GM12874 (cell line): ENCODE measurements around the gene ARHGAP32.

Experiments used
- TF ChIP-seq, protein P1 (sequence below): IDR thresholded peaks from 2 replicates; pipeline ENCODE4 v1.5.1; 2011; ENCODE audit warnings: low read depth, mild to moderate bottlenecking, control low read depth, low read length, moderate library complexity; ENCODE audit not compliant: insufficient read depth

The ARHGAP32 gene

DNA sequence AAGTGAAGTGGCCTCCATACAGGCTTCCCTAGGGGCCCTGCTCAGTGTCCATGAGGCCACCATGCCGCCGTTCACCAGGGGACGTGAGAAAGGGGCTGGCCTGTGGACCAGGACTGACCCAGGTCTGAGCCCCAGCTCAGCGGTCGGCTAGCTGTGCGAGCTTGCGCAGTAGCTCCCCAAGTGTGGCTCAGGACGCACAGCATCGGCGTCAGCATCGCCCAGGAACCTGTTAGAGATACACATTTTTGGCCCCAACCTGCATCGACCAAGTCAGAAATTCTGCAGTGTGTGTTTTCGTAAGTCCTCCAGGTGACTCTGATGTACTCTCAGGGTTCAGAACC lies 249.9 kb downstream of the ARHGAP32 start:
- TF ChIP-seq, protein P1, sequence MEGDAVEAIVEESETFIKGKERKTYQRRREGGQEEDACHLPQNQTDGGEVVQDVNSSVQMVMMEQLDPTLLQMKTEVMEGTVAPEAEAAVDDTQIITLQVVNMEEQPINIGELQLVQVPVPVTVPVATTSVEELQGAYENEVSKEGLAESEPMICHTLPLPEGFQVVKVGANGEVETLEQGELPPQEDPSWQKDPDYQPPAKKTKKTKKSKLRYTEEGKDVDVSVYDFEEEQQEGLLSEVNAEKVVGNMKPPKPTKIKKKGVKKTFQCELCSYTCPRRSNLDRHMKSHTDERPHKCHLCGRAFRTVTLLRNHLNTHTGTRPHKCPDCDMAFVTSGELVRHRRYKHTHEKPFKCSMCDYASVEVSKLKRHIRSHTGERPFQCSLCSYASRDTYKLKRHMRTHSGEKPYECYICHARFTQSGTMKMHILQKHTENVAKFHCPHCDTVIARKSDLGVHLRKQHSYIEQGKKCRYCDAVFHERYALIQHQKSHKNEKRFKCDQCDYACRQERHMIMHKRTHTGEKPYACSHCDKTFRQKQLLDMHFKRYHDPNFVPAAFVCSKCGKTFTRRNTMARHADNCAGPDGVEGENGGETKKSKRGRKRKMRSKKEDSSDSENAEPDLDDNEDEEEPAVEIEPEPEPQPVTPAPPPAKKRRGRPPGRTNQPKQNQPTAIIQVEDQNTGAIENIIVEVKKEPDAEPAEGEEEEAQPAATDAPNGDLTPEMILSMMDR, result no peak

DNA sequence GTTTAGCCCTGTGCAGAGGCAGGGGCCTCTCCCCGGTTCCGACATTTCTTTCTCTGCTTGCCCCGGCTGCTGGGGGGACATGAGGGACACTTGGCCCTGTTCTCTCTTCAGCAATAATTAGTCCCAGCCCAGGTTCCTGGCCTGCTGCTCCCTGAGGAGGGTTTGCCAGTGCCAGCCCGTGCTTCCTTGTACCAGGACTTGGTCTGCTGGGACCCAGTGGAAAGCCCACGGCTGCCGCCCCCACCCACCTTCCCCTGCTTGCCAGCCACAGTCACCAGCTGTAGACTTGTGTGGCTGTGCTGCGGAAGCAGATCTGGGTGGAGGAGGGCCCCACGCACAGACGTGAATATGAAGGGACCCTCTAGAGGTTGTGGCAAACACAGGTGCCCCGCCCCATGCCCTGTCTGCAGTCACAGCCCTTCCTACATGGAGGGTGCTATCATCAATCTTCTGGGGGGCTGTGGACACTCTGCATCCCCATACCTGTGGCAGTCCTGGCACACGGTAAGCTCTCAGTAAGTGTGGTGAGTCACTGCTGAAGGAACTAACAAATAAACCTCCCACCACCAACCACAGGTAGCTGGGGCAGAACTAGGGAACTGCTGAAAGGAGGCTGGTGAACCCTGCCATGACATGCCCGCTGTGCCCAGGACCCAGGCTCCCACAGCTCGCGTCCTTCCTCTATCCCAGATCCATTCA lies 250.4 kb downstream of the ARHGAP32 start:
- TF ChIP-seq, protein P1, result no peak

DNA sequence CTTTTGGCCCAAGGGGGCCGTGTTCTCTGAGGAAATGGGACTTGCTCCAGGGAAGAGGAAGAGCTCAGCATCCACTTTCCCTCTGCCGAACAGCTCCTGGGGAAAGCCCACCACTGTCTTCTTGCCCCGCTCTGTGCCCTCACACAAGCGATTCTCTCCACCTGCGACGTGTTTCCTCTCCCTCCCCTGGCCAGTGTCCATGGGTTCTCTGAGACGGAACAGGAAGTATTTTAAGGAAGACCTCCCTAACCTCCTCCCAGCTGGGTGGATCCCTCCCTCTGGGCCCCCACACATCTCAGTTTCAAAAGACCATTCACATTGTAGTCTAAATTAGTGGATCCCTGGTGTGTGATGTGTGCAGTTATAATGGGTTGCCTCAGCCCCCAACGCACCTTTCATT lies 251.0 kb downstream of the ARHGAP32 start:
- TF ChIP-seq, protein P1, result no peak

DNA sequence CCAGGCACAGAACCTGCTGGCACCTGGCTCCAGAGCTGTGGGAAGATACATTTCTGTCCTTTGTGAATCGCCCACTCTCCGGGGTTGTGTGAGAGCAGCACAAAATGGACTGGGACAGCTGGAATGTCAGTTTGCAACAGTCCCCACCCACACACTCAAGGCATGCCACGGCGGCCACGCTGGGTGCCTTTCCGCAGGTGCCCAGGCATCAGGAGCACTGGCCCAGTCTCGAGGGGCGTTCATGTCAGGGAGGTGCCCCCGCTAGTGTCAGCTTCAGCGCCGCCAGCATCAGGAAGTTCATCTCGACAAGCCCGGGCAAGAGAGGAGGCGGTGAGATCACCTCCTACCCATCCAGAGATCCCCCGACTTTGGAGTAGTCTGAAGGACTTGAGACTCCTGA lies 251.5 kb downstream of the ARHGAP32 start:
- TF ChIP-seq, protein P1, result no peak

DNA sequence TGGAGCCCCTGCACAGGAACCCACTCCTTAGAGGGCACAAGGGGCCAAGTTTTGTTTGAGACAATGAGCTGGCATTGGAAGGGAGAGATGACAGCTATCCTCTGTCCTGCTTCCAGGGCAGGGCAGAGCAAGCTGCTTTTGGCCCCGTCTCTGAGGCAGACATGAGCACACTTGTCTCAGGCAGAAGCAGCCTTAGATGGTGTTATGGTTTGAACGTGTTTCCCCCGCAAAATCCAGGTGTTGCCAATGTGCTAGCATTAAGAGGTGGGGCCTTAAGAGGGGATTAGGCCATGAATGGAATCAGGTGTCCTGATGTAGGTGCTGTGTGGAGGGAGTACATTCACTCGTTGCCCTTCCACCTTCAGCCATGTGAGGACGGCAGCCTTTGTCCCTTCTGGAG lies 252.0 kb downstream of the ARHGAP32 start:
- TF ChIP-seq, protein P1, result no peak

DNA sequence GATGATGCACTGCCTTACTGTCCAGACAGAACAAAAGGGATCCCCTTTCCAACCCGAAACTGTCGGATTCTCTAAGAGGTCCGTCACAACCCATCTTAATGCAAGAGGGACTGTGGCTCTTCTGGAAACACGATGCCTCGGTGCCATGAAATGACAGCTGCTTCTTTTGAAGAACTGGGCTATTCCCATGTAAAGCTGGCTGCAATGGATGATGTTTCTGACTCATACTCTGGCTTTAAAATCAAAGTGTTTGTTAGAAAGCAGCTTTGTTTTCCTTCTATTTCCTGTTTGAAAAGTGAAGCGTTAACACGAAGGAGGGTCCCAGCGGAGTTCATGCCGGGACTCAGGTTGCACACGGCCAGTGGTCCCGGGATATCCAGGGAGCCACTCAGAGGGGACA lies 252.5 kb downstream of the ARHGAP32 start:
- TF ChIP-seq, protein P1, result no peak

DNA sequence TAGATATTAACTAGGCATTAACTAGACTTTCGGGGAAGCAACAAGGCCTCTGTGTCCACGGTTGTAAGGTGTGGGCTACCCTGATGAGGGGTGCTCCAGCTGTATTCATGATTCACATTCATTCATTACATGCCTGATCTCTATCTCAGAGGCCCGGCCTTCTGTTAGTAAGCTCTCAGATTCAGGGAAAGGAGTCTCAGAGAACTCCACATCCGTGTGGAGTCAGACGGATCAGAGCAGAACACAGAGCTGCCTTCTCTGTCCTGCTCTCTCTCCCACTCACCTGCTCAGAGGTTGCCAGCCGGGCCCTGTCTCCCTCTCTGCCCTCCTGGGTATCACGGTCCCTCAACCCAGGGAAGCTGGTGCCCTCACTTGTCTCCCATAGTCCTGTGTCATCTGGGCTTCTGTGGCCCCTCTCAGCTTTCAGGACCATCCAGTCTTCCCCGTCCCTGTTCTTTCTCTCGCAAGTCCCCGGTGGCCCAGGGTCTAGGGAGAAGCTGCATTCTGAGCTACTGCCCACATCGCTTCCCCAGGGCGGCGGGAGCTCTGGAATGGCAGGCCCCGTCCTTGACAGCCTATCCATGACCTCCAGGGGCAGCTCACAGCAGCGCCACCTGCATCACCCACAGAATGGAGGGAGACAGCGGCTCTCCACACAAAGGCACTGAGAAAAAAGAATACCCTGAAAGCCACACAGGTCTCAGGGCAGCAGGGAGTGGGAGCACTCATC lies 253.8 kb downstream of the ARHGAP32 start:
- TF ChIP-seq, protein P1, result no peak
